Measurements from ENCODE around the gene CPLX4.
A peak's percentile ranks its signal among the peaks of the same experiment; 100 is the strongest.

CPLX4 gene, protein sequence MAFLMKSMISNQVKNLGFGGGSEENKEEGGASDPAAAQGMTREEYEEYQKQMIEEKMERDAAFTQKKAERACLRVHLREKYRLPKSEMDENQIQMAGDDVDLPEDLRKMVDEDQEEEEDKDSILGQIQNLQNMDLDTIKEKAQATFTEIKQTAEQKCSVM

DNA sequence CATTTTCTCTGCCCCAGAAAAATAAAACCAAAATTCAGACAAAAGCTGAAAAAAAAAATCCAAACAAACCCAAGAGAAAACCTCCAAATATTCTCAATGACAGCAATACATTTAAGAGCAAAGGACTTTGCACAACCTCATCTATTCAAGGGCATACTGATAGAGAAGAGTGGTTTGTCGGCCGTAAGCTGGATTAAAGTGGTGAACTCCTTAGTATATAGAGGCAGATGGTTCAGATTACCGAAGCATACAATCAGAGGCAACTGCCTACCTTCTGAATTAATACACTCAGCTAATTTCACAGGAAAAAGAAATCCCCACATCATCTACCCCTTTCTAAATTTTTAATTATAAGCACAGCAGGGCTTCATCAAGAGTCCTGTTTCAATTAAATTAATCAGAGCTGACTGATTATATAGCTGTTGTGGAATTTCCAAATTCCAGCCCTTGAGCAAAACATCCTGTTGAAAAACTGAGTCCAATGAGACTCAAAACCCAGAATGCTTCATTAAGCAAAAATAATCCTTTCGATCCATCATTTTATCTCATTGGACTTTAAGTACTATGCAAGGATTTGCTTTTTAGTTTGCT is at the start of gene CPLX4:
Gene CPLX4 (minus strand): TSS at position 190 of the 591 bp plus-strand sequence. CDS start 187 bp downstream, at position 3.
- DNase-seq = no peak

DNA sequence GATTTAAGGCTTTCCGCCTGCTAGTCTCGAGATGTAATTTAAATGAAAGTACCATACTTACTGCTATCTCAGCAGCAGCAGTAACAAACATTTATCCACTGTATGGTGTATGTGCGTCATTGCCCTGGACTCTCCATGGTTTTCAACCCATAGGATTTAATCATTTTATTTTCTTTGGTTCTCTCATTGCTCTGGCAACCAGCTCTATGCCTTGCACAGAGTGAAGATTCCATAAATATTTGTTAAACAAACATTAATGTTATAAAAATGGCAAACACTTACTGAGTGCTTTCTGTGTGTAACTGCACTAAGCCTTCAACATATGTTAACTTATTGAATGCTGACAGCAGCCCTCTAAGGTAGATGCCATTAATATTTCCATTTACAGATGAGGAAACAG is 41.9 kb upstream of the CPLX4 start:
- no peak for DNase-seq

DNA sequence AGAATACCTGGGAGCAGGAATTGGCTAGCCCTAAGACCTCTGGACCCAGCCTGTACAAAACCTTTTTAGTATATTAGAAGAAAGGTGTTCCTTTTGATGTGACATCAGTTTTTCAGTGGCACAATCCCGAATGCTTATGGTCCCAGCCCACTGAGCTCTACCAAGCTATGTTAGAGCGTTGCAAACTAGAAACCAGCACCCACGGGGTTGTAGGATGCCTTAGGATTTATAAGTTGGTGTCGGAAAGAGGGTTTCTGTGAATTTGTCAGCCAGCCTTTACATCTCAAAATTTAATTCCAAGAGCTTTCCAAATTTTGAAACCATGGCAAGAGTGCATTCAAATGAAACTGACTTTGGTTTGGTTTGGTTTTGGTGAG is 41.1 kb upstream of the CPLX4 start:
- no peak for DNase-seq

GRCh38 chr18:59358712-59359575 is 40.5 kb upstream of the CPLX4 start, which contains the start of gene LMAN1:
Gene LMAN1 (minus strand): TSS chr18:59359265. CDS start chr18:59359244, 21 bp downstream.
- peak; percentile 88 to 97 for DNase-seq

- DNase-seq = peak in 1 of 2 donors; percentile 26
Measured at GRCh38 chr18:59358414-59358711, 39.9 kb upstream of the CPLX4 start.

DNA sequence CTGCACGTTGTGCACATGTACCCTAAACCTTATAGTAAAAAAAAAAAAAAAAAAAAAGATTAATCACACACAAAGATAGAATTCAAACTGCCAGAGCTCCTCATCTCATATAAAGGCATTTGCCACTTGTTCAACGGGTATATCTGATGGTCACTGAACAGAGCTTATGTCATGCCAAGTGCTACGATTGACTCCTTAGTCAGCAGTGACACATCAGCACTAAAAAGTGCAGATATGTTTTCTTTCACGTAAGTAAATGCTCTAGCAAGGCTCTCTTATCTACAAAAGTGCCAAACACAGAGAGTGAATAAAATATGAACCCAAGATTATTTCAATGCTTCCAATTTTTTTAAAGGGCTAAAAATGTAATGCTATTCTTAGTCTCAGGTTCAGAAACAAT is 39.5 kb upstream of the CPLX4 start:
- no peak for DNase-seq

DNA sequence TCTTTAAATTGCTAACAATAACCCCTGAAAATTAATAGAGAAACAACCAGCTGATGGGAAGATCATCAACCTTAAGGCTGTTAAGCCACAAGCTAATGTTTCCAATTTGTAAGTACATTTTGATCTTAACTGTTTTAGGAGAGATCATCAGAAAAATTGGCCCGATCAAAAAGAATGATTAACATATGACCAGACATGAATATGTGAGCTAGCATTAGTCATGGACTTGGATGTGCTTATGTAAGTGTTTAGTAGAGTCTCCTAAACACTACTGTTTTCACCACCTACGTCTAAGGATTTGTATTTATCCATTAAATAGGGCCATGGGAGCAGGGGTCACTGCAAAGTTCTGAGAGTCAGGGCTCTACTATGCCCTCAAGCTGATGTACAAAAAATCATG is 36.3 kb upstream of the CPLX4 start:
- no peak for DNase-seq

- DNase-seq = no peak
Measured at GRCh38 chr18:59353079-59353680, 34.7 kb upstream of the CPLX4 start.

- no peak for DNase-seq
Measured at GRCh38 chr18:59352250-59352855, 33.9 kb upstream of the CPLX4 start.

GRCh38 chr18:59345556-59345955 is 27.1 kb upstream of the CPLX4 start:
- DNase-seq = no peak

DNA sequence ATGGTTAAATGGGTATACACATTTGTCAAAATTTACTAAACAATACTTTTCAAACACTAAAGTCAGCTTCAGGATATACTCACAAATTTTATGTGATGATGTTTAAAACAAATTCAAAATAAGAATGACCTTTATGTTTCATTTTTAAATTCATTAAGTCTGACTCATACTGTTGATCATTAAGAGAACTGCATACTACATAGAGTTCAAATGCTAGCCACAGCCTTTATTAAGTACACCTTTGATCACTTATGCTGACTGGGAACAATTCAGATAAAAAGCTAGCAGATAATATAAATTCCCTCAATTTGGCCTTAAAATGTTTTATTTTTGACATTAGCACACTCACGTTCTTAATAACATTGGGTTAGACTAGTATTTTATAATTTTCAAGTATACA is 26.5 kb upstream of the CPLX4 start:
- no peak for DNase-seq

GRCh38 chr18:59343926-59344325 is 25.5 kb upstream of the CPLX4 start:
- no peak for DNase-seq

- no peak for DNase-seq
Measured at GRCh38 chr18:59340817-59341216, 22.4 kb upstream of the CPLX4 start.

- DNase-seq = no peak
Measured at GRCh38 chr18:59340312-59340711, 21.9 kb upstream of the CPLX4 start.

- no peak for DNase-seq
Measured at GRCh38 chr18:59332986-59333385, 14.5 kb upstream of the CPLX4 start.

DNA sequence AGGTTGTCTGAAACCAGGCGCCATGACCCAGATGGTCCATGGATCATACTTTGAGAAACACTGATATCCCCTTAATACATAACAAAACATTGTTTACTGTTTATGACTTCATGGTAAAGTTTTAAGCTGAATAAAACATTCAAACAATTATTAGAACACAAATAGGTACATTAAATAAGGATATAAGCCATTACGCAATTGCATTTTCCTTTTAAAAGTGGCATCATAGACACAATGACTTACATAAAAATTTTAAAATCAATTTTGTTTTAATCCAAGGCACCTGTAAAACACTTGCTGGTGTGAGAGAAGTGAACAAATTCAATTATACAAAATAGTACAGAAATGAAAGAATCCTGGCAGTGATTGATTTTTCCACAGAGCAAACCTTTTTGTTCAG is 10.2 kb upstream of the CPLX4 start:
- no peak for DNase-seq

GRCh38 chr18:59325965-59326364 is 7.5 kb upstream of the CPLX4 start:
- no peak for DNase-seq

GRCh38 chr18:59324623-59324971 is 6.1 kb upstream of the CPLX4 start:
- DNase-seq = no peak

- DNase-seq = no peak
Measured at GRCh38 chr18:59323931-59324622, 5.6 kb upstream of the CPLX4 start.

- no peak for DNase-seq
Measured at GRCh38 chr18:59311631-59312030, 6.8 kb downstream of the CPLX4 start.

GRCh38 chr18:59308938-59309260 is 9.6 kb downstream of the CPLX4 start:
- no peak for DNase-seq

DNA sequence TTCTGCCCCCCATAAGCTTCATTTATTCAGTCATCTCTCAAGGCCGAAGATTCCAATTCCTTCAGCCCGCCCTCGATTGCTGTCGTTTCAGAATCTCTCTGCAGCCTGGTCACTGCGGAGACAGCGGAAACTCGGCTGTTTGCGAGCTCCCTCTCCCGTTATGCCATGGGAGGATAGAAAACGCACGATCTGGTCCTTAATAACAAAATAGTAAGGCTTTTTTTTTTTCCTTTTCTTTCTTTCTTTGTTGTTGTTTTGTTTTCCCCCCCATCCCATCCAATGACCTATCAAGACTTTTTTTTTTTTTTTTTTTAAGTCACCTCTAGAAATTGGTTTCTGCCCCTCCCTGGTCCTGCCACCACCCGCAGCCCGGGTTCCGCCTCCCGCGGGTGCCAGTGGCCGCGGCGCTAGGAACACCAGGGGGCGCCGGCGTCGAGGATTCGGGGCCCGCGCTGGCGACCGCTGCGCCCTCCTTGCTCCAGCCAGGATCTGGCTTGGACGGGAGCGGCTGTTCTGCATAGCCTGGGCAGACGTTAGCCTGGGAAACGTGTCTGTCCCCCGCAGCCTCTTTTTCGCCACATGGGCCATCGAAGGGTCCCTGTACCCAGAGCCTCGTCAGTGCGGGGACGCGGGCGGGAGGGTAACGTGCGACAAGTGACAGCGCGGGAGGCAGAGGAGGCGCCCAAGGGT is 10.1 kb downstream of the CPLX4 start:
- peak; percentile 72 to 75 for DNase-seq

All from stimulated activated CD4-positive, alpha-beta T cell treated with anti-CD3 and anti-CD28 coated beads, Interleukin-2, amount 100 ng/mL, for 48 hours (primary cell).